HG02678 (cell line): ENCODE results near the gene KCNIP2.

Source experiments
- ATAC-seq: cut with Tn5 transposase; IDR thresholded peaks from one replicate; pipeline ENCODE4 v1.9.1; 2021; ENCODE audit warnings: mild to moderate bottlenecking, moderate library complexity; ENCODE audit not compliant: unreplicated experiment

The KCNIP2 gene

DNA sequence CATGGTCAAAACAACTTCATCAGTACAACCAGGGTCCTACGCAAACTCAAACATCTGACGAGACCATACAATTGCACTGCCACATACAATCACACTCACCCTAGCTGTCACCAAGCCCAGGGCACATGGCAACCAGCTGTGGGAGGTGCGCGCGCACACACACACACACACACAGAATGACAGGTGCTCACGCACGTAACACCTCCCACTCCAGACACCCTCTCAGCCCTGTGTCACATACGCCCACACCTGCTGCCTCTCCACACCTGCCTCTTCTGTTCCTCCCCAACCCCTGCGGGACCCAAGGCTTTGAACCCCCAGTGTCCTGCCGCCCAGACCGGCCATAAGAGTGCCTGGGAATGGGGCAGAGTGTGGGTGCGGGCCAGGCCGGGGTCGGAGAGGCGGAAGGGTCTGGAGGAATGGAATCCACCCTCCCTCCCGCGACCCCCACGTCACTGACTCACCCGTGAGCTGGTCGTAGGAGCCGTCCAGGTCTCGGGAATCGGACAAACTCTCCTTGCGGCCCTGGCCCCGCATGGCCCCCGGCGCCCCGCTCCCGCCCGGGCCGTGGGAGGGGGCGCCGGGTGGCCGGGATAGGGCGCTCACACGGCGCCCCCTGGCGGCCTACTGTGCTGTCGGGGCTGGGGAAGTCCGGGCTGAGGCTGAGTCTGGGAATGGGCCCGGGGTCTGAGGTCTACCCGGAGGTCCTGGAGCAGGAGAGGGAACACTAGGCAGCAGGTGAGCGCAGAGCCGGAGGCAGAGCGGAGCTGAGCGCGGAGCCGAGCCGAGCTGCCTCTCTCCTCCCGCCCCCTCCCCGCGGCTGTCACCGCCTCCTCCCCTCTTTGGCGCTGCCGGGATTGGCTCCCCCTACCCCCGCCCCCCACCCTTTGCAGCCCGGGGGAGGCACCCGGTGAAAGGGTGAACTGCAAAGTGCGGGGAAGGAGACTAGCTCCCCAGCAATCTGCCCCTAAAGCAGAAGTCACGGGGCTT lies at the start of gene KCNIP2:
TSS of gene KCNIP2 (minus strand) at position 769 of the 990 bp plus-strand sequence. CDS start at position 537, 232 bp downstream.
- no peak for ATAC-seq

DNA sequence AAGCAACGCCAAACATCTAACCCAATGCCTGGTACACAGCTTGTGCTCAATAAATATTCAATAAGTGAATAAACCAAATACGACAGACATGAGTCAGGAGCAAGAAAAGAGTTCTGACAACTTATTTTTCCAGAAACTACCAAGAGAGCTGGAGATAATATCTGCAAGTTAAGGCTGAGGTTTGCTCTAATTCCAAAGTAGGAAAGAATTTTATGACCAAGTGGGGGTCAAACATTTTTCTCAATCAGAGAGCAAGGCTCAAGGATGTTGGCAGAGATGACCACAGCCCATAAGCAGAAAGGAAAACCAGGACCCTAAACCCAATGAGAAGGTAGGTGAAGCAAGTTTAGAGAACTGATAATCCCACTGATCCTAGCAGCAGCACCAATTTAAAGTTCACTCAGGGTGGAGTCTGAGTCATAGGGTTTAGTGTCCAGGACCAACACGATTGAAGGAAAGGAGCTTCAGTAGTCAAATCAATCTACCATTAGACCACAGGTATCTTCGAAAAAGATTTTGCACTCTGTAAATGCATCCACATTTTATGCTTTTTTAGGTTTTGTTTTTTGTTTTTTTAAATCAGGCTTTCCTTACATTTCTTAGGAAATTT lies 49.3 kb upstream of the KCNIP2 start:
- no peak for ATAC-seq

DNA sequence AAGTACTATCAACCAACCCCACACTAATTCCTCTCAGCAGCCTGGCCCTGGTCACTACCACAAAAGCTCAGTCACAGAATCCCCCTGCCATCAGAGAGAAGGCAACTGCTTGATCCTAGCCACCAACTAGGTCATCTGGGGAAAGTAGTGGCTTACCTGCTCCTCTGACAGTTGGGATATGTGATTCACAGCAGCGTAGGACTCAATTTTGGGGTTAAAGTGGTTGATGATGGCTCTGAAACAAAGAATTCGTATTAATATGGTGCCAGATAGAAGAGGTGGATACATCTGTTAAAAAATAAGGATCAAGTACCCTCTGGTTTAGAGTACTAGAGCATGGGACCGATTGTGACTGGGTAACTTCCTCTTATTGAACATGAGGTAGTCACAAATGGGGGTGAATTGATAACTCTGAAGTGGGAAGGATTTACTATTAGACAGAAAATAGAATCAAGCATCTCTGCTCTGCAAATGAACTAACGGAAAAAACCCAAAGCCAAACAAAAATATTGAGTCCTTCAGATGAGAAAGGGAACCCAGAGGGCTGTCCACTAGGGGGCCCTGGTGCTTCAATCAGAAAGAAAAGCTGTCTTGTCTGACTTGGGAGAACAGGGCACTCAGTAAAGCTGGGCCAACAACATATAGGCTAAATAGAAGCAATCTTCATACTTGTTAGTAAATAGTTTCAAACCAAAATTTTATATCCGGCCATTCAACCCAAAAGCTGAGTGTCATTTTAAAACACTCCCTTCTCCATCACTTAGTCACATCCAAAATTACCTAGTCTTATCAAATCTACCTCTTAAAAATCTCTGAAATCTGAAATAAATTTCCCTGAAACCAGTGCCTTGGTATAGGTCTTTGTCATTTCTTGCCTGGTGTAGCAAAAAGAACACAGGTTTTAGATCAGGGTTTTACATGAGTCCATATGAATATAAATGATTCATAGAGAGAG lies 45.9 kb upstream of the KCNIP2 start:
- no peak for ATAC-seq

- no peak for ATAC-seq
Observed at GRCh38 chr10:101888251-101888949, 44.8 kb upstream of the KCNIP2 start.

GRCh38 chr10:101887775-101888174 lies 44.2 kb upstream of the KCNIP2 start:
- ATAC-seq, result no peak

GRCh38 chr10:101886521-101887312 lies 43.1 kb upstream of the KCNIP2 start:
- no peak for ATAC-seq

DNA sequence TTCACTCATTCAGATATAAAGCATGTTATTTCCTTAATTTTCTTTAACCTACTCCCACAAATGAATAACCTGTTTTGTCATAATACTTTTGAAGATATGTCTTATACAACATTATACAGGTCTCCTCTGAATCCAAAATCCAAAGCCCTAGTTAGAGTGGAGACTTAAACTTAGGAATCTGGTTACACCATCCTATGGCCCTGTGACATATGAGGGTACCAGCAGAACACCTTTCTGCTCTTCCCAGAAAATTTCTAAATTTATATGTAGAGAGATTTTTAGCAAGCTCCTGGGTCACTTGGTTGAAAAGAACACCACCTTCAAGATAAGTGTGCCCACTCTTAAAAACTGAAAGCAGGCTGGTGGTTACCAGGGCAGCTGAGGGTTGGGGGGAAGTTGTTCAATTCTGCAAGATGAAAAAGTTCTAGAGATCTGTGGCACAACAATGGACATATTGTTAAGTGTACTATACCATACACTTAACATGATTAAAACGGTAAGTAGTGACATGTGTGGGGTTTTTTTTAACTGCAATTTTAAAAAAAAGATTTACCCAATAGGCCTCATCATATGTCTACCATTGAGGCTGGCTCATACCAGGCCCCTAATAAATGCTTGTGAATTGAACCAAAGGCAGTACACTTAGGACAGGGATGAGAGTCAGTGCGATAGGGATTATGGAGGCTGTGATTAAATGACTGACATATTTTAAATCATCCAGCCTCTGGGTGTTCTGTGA lies 37.6 kb upstream of the KCNIP2 start:
- ATAC-seq, result no peak

DNA sequence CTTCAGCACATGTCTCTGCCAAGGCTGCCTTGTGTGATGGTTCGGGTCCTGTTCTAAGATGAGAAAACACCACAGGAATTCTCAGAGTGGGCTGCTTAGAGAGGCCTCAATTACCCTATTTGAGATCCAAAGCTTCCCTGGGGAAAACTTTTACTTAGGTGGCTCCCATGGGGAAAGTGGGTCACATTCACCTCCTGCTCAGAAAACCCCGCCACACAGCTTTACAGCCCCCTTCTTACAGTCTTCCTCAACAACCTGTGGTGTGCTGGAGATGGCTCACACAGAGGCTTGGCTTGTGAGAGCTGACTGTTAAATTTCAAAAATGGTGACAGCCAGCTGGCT lies 36.6 kb upstream of the KCNIP2 start:
- no peak for ATAC-seq

- no peak for ATAC-seq
Observed at GRCh38 chr10:101879456-101880231, 36.0 kb upstream of the KCNIP2 start.

DNA sequence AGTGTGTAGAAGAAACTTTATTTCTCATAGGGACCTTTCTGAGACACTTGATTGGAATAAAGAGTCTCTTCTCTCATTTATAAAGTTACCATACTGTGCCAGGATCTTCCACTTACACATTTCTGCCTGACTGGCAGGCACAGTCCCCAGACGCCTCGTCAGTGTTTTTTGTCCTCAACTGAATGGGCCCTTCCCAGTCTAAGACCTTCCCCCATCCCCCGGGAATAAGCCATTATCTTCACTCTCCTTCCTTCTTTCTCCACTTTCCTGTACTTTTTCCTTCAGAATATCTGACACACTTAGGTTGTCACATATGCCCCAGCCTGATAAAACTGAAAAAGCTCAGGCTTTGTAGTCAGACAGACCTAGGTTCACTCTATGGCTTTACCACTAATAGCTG lies 35.3 kb upstream of the KCNIP2 start:
- ATAC-seq, result no peak

DNA sequence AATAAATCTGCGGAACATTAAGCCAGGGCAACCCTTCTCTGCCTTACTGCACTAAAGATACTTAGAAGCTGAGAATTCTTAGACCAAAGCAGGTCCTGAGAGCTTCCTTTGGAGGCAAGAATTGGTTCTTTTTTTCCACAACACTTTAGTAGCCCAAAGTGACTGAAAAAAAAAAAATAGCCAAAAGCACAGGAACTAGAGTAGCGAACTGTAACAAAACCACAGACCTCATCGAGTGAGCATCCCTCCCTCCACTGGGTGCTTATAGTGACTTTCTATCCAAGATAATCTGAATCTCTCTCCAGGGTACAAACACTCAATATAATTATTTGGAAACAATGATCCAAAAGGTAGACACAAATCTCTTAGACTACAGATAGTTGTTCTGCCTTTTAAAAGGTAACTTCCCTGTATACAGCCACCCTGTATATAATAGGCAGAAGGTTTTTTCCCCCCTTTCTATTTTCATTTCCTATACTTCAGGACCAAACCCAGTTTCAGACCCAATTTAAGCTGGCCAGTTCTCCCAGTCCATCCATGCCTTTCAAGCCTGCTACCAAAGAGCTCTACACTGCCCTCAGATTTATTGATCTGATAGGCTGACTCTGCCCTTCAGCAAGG lies 31.6 kb upstream of the KCNIP2 start:
- no peak for ATAC-seq

DNA sequence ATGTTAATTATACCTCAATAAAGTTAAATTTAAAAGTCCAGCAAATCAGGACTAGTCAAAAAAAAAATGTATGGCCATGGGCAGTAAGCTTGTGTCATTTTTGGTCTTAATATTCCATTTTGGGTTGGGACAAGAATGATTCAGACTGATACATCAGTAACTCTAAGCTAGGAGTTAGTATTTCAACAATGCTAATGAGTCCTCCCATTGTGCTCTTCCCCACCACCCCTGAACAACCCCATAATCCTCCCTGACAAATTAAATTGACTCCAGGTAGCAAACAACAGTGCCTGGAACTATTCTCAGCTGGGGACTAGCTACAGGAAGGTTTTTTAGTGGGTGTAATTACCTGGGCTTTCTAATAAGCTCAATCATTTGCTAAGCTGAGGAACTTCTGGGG lies 30.7 kb upstream of the KCNIP2 start:
- ATAC-seq, result no peak

- no peak for ATAC-seq
Observed at GRCh38 chr10:101867931-101868330, 24.3 kb upstream of the KCNIP2 start.

GRCh38 chr10:101859530-101859929 lies 15.9 kb upstream of the KCNIP2 start:
- no peak for ATAC-seq

DNA sequence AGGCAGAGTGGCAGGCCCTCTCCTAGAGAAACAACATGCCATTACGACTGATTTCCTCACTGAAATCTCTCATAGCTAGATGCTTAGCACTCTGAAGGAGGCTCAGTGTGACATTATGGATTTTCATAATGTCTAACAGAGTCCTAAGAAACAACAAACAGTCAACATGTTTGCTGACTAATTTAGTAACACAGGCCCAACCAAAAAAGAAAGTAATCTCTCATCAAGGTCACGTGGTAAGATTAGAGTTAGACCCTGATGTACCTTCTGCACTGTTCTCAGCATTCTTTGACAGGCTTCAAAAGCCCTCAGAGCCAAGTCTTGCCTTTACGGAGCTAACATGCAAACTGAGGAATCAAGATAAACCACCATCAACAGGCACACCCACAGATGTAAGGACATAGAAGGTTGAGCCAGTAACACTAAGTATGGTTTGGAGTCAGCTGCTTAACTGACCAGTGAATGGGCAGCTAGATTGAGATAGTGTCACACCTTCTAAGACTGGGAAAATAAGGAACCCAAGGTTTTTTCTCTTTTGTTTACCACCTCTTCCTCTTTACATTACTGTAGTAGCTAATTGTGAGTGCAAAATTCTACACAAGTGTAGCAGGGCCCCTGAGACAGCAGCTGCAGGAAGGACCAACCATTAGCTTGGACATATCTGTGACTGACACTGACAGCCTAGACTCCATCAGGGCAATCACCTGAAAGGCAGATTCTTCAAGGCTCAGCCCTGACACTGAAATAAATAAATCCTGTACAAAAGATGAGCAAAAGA lies 15.3 kb upstream of the KCNIP2 start:
- no peak for ATAC-seq

- no peak for ATAC-seq
Observed at GRCh38 chr10:101857802-101858476, 14.3 kb upstream of the KCNIP2 start.

GRCh38 chr10:101856626-101857025 lies 13.0 kb upstream of the KCNIP2 start:
- no peak for ATAC-seq
